ENCODE measurements around the gene SAMM50.

The SAMM50 gene

GRCh38 chr22:43910178-43910695 lies 45.0 kb upstream of the SAMM50 start:
- Histone ChIP-seq H3K79me2 (ENCODE audit: insufficient read depth, low read length) (no peaks in the 10 kb centered on the region), H4K20me1 (ENCODE audit: insufficient read depth, low read length) (no peaks in the 10 kb centered on the region), H3K4me3 (ENCODE audit: low read depth, low read length, poor library complexity, severe bottlenecking) (no peak overlapping the region), H3F3A (ENCODE audit: insufficient read depth, low read length) (no peaks in the 10 kb centered on the region), H2AFZ (ENCODE audit: low read length) (no peak overlapping the region), H3K27me3 (ENCODE audit: insufficient read depth, low read length) (no peaks in the 10 kb centered on the region; the same call in 1 of the 2 replicates), H3K4me2 (ENCODE audit: low read length) (no peak overlapping the region), H3K4me1 (ENCODE audit: insufficient read depth, low read length, severe bottlenecking) (no peaks in the 10 kb centered on the region), H3K9ac (ENCODE audit: low read length) (no peak overlapping the region), H3K9me2 (ENCODE audit: low read depth, low read length) (no peaks in the 10 kb centered on the region), H3K9me3 (ENCODE audit: low read length) (no peaks in the 10 kb centered on the region), H3K36me3 (ENCODE audit: insufficient read depth, low read length) (no peaks in the 10 kb centered on the region), H3K27ac (ENCODE audit: low read depth, low read length, poor library complexity, severe bottlenecking) (no peak overlapping the region)
- no peak for TF ChIP-seq EZH2 (IDR thresholded peaks at IDR 0.05; ENCODE audit: borderline replicate concordance, low read length)
- no peak for TF ChIP-seq CTCF (IDR thresholded peaks at IDR 0.05; ENCODE audit: low read length)

- no peaks in the 10 kb centered on the region for H3K4me1 ChIP-seq (ENCODE audit: insufficient read depth, low read length, severe bottlenecking)
- no peak overlapping the region for H3K4me3 ChIP-seq (ENCODE audit: low read depth, low read length, poor library complexity, severe bottlenecking)
- no peaks in the 10 kb centered on the region for H3F3A ChIP-seq (ENCODE audit: insufficient read depth, low read length)
- H4K20me1 ChIP-seq (ENCODE audit: insufficient read depth, low read length) = no peaks in the 10 kb centered on the region
- no peaks in the 10 kb centered on the region for H3K36me3 ChIP-seq (ENCODE audit: insufficient read depth, low read length)
- H3K27me3 ChIP-seq (ENCODE audit: insufficient read depth, low read length) = no peaks in the 10 kb centered on the region; the same call in 1 of the 2 replicates
- H3K9me3 ChIP-seq (ENCODE audit: low read length) = no peaks in the 10 kb centered on the region
- H3K4me2 ChIP-seq (ENCODE audit: low read length) = no peak overlapping the region
- no peak for TF ChIP-seq EZH2 (IDR thresholded peaks at IDR 0.05; ENCODE audit: borderline replicate concordance, low read length)
- TF ChIP-seq CTCF (IDR thresholded peaks at IDR 0.05; ENCODE audit: low read length) = no peak
- H3K79me2 ChIP-seq (ENCODE audit: insufficient read depth, low read length) = no peaks in the 10 kb centered on the region
- no peak overlapping the region for H2AFZ ChIP-seq (ENCODE audit: low read length)
- no peak overlapping the region for H3K27ac ChIP-seq (ENCODE audit: low read depth, low read length, poor library complexity, severe bottlenecking)
- H3K9ac ChIP-seq (ENCODE audit: low read length) = no peak overlapping the region
- H3K9me2 ChIP-seq (ENCODE audit: low read depth, low read length) = no peaks in the 10 kb centered on the region
Observed at GRCh38 chr22:43911351-43911750, 43.9 kb upstream of the SAMM50 start.

GRCh38 chr22:43917521-43917920 lies 37.7 kb upstream of the SAMM50 start:
- H3K4me2 ChIP-seq (ENCODE audit: low read length) = no peak overlapping the region
- no peak overlapping the region for H3K27ac ChIP-seq (ENCODE audit: low read depth, low read length, poor library complexity, severe bottlenecking)
- no peaks in the 10 kb centered on the region for H3K9me2 ChIP-seq (ENCODE audit: low read depth, low read length)
- no peak overlapping the region for H3K4me3 ChIP-seq (ENCODE audit: low read depth, low read length, poor library complexity, severe bottlenecking)
- H3K4me1 ChIP-seq (ENCODE audit: insufficient read depth, low read length, severe bottlenecking) = no peaks in the 10 kb centered on the region
- no peaks in the 10 kb centered on the region for H3F3A ChIP-seq (ENCODE audit: insufficient read depth, low read length)
- TF ChIP-seq EZH2 (IDR thresholded peaks at IDR 0.05; ENCODE audit: borderline replicate concordance, low read length) (no peak), CTCF (IDR thresholded peaks at IDR 0.05; ENCODE audit: low read length) (no peak)
- no peaks in the 10 kb centered on the region for H4K20me1 ChIP-seq (ENCODE audit: insufficient read depth, low read length)
- no peaks in the 10 kb centered on the region for H3K79me2 ChIP-seq (ENCODE audit: insufficient read depth, low read length)
- no peak overlapping the region for H2AFZ ChIP-seq (ENCODE audit: low read length)
- H3K36me3 ChIP-seq (ENCODE audit: insufficient read depth, low read length) = no peaks in the 10 kb centered on the region
- no peaks in the 10 kb centered on the region for H3K9me3 ChIP-seq (ENCODE audit: low read length)
- H3K27me3 ChIP-seq (ENCODE audit: insufficient read depth, low read length) = no peaks in the 10 kb centered on the region; the same call in 1 of the 2 replicates
- no peak overlapping the region for H3K9ac ChIP-seq (ENCODE audit: low read length)

Measured in OCI-LY1 (cell line).